GM12874 (cell line): ENCODE data around the gene ARHGEF19.

Experiments
- TF ChIP-seq, protein P1 (sequence below): IDR thresholded peaks from 2 replicates; pipeline ENCODE4 v1.5.1; 2011; ENCODE audit warnings: low read depth, mild to moderate bottlenecking, control low read depth, low read length, moderate library complexity; ENCODE audit not compliant: insufficient read depth

The ARHGEF19 gene

DNA sequence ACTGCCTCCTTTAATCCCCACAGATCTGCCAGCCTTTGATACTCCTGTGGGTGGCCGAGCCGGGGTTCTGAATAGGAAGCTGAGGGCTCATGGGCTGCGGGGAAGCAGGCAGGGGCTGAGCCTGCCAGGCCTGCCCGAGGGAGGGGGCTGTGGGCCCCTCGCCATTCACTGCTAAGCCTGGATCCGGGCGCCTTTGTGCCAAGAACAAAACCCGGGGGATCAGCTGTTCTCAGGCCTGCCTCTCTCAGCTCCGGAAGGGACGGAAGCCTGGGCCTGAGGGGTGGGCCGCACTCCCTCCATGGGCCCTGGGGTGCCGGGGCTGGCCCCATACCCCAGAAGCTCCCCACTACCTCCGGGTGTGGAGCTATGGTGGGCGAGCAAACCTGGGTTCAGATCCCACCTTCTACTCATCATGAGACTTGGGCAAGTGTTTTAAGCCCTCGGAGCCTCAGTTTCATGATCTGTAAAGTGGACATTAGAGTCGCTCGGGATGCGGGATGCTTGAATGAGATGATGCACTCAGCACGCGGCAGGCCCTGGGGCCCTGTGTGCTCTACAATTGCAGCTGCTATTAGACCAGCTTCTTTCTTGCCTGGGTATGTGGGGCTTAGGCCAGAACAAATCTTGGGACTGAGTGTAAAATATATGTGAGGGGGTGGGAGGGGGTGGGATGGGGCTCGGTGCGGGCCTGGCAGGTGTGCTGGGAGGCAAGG, 37.4 kb downstream of the ARHGEF19 start:
- TF ChIP-seq, protein P1, sequence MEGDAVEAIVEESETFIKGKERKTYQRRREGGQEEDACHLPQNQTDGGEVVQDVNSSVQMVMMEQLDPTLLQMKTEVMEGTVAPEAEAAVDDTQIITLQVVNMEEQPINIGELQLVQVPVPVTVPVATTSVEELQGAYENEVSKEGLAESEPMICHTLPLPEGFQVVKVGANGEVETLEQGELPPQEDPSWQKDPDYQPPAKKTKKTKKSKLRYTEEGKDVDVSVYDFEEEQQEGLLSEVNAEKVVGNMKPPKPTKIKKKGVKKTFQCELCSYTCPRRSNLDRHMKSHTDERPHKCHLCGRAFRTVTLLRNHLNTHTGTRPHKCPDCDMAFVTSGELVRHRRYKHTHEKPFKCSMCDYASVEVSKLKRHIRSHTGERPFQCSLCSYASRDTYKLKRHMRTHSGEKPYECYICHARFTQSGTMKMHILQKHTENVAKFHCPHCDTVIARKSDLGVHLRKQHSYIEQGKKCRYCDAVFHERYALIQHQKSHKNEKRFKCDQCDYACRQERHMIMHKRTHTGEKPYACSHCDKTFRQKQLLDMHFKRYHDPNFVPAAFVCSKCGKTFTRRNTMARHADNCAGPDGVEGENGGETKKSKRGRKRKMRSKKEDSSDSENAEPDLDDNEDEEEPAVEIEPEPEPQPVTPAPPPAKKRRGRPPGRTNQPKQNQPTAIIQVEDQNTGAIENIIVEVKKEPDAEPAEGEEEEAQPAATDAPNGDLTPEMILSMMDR, result no peak

DNA sequence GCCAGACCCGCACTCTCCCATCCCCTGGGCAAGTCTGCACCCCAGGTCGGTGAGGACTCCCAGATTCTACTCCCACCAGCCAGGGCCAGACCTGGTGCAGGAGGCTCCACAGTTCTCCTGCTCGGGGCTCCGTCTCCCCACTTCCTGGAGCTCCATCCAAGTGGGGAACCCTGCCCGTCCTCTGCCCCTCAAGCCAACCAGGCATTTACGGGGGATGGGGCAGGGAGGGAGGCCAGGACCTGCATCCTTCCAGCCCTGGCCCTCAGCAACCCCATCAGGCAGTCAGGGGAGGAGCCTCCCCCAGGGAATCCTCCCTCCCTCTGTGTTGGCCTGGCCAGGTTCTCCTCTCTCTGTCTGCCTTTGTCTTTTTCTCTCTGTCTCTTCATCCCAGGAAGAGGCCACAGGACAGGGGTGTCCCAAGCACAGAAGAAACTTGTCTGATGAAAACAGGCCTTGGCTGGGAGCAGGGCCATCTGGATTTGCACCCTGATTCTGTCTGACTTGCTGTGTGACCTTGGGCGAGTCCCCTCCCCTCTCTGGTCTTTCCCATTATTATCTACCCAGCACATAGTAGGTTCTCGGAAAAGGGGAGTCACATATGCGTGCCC, 38.1 kb downstream of the ARHGEF19 start:
- TF ChIP-seq, protein P1, result no peak

DNA sequence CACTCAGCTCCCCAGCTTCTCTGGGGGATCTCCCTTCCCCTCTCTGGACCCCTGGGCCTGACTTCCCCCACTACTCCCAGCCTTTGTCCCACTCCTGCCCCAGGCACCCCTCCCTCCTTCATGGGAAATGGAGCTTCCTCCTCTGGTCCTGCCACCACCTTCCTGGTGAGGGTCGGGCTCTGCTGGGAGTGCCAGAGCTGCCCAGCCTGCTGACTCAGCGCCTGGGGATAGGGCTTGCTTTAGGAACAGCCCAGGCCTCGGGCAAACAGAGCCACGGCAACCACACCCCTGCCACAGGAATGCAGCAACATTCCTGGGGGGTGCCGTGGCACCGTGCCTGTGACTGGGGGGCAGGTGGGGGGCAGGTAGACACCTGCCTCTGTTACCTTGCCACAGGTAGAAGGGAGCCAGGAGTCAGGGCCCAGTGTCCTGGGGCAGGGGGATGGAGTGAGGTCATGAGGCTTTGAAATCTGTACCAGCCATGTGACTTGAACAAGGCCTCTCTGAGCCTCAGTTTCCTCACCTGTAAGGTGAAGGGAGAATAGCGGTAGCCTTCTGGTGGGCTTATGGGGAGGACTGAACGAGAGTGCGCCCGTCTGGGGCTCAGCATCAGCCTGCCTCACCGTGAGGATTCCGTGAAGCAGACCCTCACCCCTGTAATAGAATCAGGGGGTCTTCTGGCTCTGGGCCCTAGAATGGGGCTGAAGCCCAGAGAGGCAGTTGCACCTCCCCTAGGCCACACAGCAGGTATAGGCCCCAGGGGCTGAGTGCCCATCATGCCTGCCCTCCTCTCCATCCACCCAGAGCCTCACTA, 38.8 kb downstream of the ARHGEF19 start:
- TF ChIP-seq, protein P1, result no peak

DNA sequence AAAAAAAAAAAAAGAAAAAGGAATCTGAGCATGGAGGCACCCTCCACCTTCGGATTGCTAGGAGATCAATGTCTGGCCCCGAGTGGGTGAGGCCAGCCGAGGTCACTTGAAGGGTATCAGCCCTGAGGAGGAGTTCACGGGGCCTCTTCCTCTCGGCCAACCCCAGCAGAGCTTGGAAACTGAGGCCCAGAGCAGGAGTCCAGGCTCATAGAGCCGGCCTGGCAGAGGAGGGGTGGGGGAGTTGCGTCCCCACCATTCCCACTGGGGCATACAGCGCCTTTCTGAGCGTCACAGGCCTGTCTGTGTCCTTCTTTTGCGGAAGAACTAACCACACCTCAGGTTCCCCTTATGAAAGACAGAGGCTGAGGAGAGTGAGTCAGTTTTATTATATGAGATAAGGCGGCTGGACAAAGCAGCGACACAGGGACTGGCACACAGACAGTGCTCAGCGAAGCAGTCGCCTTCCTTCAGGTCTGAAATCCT, 39.4 kb downstream of the ARHGEF19 start:
- TF ChIP-seq, protein P1, result no peak

DNA sequence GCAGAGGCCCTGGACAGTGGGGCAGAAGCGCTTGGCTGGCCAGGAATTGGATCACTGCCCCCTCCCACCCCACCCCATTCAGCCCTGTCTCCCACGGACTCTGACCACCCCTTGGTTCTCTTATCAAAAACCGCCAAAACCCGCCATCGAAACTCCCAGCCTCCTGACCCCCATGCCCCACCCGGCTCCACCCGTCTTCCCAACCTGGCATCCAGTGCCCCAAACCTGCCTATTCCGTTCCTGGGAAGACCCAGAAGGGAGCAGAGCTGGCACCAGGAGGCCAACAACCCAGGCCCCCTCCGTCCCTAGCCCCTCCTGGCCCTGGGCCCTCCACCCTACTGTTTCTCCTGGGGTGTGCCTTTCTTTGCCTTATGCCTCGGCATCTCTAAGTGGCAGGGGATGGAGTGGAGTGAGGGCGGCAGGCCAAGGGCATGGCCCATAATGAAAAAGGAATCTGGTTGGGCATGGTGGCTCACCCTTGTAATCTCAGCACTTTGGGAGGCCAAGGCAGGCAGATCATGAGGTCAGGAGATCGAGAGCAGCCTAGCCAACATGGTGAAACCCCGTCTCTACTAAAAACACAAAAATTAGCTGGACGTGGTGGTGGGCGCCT, 40.1 kb downstream of the ARHGEF19 start:
- TF ChIP-seq, protein P1, result no peak

DNA sequence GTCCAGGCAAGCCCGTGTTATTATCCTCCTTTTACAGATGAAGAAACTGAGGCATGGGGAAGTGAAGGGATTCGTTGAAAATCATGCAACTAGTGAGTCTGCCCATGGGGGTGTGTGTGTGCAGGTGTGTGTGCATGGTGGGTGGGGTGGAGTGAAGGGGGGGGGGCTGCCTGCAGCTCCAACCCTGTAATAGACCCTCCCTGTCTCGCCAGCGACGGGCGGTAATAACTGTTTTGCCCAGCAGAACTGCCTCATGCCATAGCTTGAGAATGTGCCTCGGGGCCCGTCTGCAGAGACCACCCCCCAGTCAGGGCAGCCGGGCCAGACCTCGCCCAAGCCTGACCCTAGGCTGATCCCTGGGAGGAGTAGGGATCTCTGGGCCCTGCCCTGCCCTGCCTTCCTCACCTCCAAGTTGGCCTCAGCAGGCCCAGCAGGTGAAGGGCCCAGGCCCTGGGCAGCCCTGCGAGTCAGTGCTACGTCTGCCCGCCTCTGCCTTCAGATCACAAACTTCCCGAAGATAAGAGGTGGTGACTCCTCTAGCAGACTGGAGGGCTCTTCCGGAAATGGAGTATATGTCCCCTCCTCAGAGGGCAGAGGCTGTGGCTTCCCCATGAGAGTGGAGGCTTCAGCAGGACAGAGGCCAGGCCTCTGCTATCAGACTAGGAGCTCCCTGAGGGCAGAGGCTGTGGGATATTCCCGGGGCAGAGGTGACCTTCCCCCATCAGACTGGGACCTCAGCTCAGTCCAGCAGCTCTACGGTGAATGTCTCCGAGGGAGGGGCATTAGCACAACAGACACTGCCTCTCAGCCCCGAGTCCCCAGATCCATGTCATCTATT, 40.9 kb downstream of the ARHGEF19 start:
- TF ChIP-seq, protein P1, result no peak
